GM12878 (cell line): ENCODE measurements around the gene ZNF708. TPM values are rescaled to one million over a fixed set of nuclear protein-coding genes. Genes with fewer than 3 reads are reported as not detected.
A peak's percentile ranks its signal among the peaks of the same experiment; 100 is the strongest.

Experiments used
- CHD4 ChIP-seq: fragments of 200-600 bp; sonication (generic); IDR thresholded peaks from 2 replicates; pipeline ENCODE4 v1.6.1; 2016; ENCODE audit warnings: mild to moderate bottlenecking
- CREB1 ChIP-seq: IDR thresholded peaks from 2 replicates; pipeline ENCODE4 v1.6.1; 2012; ENCODE audit warnings: low read depth, mild to moderate bottlenecking, inconsistent platforms
- EZH2 ChIP-seq: IDR thresholded peaks from 2 replicates; pipeline ENCODE4 v1.6.1; 2012; ENCODE audit warnings: low read depth, mild to moderate bottlenecking, control low read depth, inconsistent platforms, low read length, borderline replicate concordance; ENCODE audit not compliant: control insufficient read depth
- MXI1 ChIP-seq: fragments of 150-350 bp; IDR thresholded peaks from 2 replicates; pipeline ENCODE4 v1.6.1; 2011; ENCODE audit warnings: low read depth, mild to moderate bottlenecking, inconsistent platforms, low read length, improper control_type of control experiment
- SIN3A ChIP-seq: IDR thresholded peaks from 2 replicates; pipeline ENCODE4 v1.6.1; 2012; ENCODE audit warnings: low read depth, low read length, improper control_type of control experiment
- polyA plus RNA-seq, 11 experiments: library from polyadenylated mRNA; depleted of rRNA in 4 of 11; unstranded in 6 of 11; stranded (reverse) in 5 of 11; fragments of >200 nt; fragmentation: Nextera tagmentation in 4 of 11; fragmentation: Illumina TruSeq in 1 of 11; extraction: Ambion mirVana in 4 of 11; extraction: Trizol in 1 of 11; gene quantifications; 1 replicate in 1 of 11; 2 replicates in 10 of 11; pipeline versions ENCODE4 v1.2.1 to v1.2.3, GENCODE V29; 2011 to 2016; ENCODE audit warnings: inconsistent platforms in 2 of 11, missing spikeins in 2 of 11, low read depth in 1 of 11
- total RNA-seq, 4 experiments: library from RNA; depleted of rRNA in 3 of 4; stranded (reverse); fragments of >200 nt in 3 of 4; fragmentation: Illumina TruSeq in 1 of 4; extraction: Trizol in 1 of 4; gene quantifications; 2 replicates each; pipeline versions ENCODE4 v1.2.1 to v1.2.3, GENCODE V29; 2013 to 2021
- TF ChIP-seq, protein P1 (sequence below): IDR thresholded peaks from 2 replicates; pipeline ENCODE4 v1.6.1; 2011; ENCODE audit warnings: mild to moderate bottlenecking, low read depth, low read length, moderate library complexity; ENCODE audit not compliant: insufficient replicate concordance
- TF ChIP-seq, protein P2 (sequence below): fragments of 450-650 bp; IDR thresholded peaks from 2 replicates; pipeline ENCODE4 v1.6.1; 2017; ENCODE audit warnings: mild to moderate bottlenecking, moderate library complexity
- TF ChIP-seq, protein P3 (sequence below): fragments of 450-650 bp; IDR thresholded peaks from 2 replicates; pipeline ENCODE4 v1.6.1; 2016; ENCODE audit warnings: mild to moderate bottlenecking, moderate library complexity, borderline replicate concordance
- TF ChIP-seq, protein P4 (sequence below): fragments of 450-650 bp; IDR thresholded peaks from 2 replicates; pipeline ENCODE4 v1.6.1; 2018; ENCODE audit warnings: borderline replicate concordance, mild to moderate bottlenecking; ENCODE audit not compliant: partially characterized antibody
- TF ChIP-seq, protein P5 (sequence below): fragments of 450-650 bp; conservative IDR thresholded peaks from 2 replicates; pipeline ENCODE4 v1.6.1; 2017; ENCODE audit warnings: mild to moderate bottlenecking, moderate library complexity

The ZNF708 gene
- total and polyA plus RNA-seq, 10 of the 15 experiments (the other 5 are each of a cell fraction or from before 2014, with no cell fraction given): 2.7 to 15.9 (median 8.4) TPM

DNA sequence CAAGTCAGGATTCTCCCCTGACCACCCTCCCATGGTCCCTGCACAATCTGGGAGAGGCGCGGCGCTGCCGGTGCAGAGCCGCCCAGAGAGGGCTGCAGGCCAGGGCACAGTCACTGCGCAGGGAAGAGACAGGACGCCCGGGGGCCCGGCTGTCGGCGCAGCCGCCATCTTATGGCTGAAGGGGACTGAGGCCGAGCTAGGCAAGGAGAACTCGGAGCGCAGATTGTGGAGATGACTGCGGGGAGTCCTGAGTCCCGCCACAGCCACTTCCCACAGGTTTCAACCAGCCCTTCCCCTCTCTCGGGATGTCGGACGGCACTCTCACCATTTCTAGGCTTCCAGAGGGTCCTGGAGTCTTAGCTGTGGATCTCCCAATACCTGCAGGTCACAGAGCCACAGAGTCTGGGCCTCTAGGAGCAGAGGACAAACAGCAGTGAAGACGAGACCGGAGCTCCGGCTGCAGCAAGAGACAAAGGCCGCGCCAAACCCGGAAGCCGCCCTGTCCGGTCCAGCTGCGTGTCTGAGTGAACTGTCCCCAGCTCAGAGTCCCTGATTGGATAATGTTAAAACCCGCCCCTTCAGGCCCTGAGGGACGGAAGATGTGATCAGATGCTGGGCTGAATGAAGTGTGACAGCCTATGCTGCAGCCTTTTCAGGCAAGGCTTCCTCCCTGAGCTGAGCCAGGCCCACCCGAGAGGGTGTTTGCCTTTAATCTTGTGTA, at the start of gene ZNF708 (continued):
- TF ChIP-seq MXI1 (peak; percentile 15; the same call in 1 of the 2 replicates), SIN3A (no peak), CHD4 (no peak), EZH2 (no peak), CREB1 (0 out of 2 replicates have a peak, but pooled peaks have one; percentile 39)
- TF ChIP-seq, protein P1, sequence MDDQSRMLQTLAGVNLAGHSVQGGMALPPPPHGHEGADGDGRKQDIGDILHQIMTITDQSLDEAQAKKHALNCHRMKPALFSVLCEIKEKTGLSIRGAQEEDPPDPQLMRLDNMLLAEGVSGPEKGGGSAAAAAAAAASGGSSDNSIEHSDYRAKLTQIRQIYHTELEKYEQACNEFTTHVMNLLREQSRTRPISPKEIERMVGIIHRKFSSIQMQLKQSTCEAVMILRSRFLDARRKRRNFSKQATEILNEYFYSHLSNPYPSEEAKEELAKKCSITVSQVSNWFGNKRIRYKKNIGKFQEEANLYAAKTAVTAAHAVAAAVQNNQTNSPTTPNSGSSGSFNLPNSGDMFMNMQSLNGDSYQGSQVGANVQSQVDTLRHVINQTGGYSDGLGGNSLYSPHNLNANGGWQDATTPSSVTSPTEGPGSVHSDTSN: no peak
- TF ChIP-seq, protein P2, sequence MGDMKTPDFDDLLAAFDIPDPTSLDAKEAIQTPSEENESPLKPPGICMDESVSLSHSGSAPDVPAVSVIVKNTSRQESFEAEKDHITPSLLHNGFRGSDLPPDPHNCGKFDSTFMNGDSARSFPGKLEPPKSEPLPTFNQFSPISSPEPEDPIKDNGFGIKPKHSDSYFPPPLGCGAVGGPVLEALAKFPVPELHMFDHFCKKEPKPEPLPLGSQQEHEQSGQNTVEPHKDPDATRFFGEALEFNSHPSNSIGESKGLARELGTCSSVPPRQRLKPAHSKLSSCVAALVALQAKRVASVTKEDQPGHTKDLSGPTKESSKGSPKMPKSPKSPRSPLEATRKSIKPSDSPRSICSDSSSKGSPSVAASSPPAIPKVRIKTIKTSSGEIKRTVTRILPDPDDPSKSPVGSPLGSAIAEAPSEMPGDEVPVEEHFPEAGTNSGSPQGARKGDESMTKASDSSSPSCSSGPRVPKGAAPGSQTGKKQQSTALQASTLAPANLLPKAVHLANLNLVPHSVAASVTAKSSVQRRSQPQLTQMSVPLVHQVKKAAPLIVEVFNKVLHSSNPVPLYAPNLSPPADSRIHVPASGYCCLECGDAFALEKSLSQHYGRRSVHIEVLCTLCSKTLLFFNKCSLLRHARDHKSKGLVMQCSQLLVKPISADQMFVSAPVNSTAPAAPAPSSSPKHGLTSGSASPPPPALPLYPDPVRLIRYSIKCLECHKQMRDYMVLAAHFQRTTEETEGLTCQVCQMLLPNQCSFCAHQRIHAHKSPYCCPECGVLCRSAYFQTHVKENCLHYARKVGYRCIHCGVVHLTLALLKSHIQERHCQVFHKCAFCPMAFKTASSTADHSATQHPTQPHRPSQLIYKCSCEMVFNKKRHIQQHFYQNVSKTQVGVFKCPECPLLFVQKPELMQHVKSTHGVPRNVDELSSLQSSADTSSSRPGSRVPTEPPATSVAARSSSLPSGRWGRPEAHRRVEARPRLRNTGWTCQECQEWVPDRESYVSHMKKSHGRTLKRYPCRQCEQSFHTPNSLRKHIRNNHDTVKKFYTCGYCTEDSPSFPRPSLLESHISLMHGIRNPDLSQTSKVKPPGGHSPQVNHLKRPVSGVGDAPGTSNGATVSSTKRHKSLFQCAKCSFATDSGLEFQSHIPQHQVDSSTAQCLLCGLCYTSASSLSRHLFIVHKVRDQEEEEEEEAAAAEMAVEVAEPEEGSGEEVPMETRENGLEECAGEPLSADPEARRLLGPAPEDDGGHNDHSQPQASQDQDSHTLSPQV: no peak
- TF ChIP-seq, protein P3, sequence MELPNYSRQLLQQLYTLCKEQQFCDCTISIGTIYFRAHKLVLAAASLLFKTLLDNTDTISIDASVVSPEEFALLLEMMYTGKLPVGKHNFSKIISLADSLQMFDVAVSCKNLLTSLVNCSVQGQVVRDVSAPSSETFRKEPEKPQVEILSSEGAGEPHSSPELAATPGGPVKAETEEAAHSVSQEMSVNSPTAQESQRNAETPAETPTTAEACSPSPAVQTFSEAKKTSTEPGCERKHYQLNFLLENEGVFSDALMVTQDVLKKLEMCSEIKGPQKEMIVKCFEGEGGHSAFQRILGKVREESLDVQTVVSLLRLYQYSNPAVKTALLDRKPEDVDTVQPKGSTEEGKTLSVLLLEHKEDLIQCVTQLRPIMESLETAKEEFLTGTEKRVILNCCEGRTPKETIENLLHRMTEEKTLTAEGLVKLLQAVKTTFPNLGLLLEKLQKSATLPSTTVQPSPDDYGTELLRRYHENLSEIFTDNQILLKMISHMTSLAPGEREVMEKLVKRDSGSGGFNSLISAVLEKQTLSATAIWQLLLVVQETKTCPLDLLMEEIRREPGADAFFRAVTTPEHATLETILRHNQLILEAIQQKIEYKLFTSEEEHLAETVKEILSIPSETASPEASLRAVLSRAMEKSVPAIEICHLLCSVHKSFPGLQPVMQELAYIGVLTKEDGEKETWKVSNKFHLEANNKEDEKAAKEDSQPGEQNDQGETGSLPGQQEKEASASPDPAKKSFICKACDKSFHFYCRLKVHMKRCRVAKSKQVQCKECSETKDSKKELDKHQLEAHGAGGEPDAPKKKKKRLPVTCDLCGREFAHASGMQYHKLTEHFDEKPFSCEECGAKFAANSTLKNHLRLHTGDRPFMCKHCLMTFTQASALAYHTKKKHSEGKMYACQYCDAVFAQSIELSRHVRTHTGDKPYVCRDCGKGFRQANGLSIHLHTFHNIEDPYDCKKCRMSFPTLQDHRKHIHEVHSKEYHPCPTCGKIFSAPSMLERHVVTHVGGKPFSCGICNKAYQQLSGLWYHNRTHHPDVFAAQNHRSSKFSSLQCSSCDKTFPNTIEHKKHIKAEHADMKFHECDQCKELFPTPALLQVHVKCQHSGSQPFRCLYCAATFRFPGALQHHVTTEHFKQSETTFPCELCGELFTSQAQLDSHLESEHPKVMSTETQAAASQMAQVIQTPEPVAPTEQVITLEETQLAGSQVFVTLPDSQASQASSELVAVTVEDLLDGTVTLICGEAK: peak; percentile 59
- TF ChIP-seq, protein P4, sequence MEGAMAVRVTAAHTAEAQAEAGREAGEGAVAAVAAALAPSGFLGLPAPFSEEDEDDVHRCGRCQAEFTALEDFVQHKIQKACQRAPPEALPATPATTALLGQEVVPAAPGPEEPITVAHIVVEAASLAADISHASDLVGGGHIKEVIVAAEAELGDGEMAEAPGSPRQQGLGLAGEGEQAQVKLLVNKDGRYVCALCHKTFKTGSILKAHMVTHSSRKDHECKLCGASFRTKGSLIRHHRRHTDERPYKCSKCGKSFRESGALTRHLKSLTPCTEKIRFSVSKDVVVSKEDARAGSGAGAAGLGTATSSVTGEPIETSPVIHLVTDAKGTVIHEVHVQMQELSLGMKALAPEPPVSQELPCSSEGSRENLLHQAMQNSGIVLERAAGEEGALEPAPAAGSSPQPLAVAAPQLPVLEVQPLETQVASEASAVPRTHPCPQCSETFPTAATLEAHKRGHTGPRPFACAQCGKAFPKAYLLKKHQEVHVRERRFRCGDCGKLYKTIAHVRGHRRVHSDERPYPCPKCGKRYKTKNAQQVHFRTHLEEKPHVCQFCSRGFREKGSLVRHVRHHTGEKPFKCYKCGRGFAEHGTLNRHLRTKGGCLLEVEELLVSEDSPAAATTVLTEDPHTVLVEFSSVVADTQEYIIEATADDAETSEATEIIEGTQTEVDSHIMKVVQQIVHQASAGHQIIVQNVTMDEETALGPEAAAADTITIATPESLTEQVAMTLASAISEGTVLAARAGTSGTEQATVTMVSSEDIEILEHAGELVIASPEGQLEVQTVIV: peak; percentile 64
- TF ChIP-seq, protein P5, sequence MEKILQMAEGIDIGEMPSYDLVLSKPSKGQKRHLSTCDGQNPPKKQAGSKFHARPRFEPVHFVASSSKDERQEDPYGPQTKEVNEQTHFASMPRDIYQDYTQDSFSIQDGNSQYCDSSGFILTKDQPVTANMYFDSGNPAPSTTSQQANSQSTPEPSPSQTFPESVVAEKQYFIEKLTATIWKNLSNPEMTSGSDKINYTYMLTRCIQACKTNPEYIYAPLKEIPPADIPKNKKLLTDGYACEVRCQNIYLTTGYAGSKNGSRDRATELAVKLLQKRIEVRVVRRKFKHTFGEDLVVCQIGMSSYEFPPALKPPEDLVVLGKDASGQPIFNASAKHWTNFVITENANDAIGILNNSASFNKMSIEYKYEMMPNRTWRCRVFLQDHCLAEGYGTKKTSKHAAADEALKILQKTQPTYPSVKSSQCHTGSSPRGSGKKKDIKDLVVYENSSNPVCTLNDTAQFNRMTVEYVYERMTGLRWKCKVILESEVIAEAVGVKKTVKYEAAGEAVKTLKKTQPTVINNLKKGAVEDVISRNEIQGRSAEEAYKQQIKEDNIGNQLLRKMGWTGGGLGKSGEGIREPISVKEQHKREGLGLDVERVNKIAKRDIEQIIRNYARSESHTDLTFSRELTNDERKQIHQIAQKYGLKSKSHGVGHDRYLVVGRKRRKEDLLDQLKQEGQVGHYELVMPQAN: peak; percentile 66
